Endothelial cell of umbilical vein (primary cell): ENCODE measurements around the gene SORCS2.

Experiments used
- CTCF ChIP-seq, 2 donors: IDR thresholded peaks; 1 replicate in 1 of 2; 2 replicates in 1 of 2; pipeline ENCODE4 v1.5.1; 2011; ENCODE audit warnings: low read length in 2 of 2, mild to moderate bottlenecking in 2 of 2, moderate library complexity in 2 of 2, control low read depth in 1 of 2, inconsistent platforms in 1 of 2, low read depth in 1 of 2; ENCODE audit not compliant: insufficient read depth in 1 of 2; ENCODE audit errors: extremely low read depth in 1 of 2
- EZH2 ChIP-seq: IDR thresholded peaks from 2 replicates; pipeline ENCODE4 v1.6.1; 2012; ENCODE audit warnings: borderline replicate concordance, low read depth, mild to moderate bottlenecking, moderate library complexity, low read length, inconsistent platforms; ENCODE audit not compliant: severe bottlenecking
- GATA2 ChIP-seq: IDR thresholded peaks from 2 replicates; pipeline ENCODE4 v1.7.0; 2011; ENCODE audit warnings: low read depth, mild to moderate bottlenecking, moderate library complexity, mixed read lengths, low read length; ENCODE audit not compliant: insufficient read length, insufficient read depth
- JUN ChIP-seq: IDR thresholded peaks from 2 replicates; pipeline ENCODE4 v1.6.1; 2011; ENCODE audit warnings: borderline replicate concordance, low read depth; ENCODE audit not compliant: insufficient read length, insufficient read depth
- MYC ChIP-seq: IDR thresholded peaks from one replicate; pipeline ENCODE4 v1.6.1; 2011; ENCODE audit warnings: mild to moderate bottlenecking, low read depth, low read length
- POLR2A ChIP-seq: IDR thresholded peaks from 2 replicates; pipeline ENCODE4 v1.6.1; 2012; ENCODE audit warnings: low read depth, mild to moderate bottlenecking, control low read depth, low read length
- POLR2AphosphoS5 ChIP-seq: IDR thresholded peaks from 2 replicates; pipeline ENCODE4 v1.6.1; 2012; ENCODE audit warnings: low read depth, mild to moderate bottlenecking, control low read depth, low read length, moderate library complexity; ENCODE audit not compliant: insufficient read depth

- TF ChIP-seq GATA2 (no peak), CTCF (IDR thresholded peaks at IDR 0.05; ENCODE audit: extremely low read depth in 1 of 2, insufficient read depth in 1 of 2, low read depth in 1 of 2, low read length in 2 of 2) (no peak), MYC (no peak), JUN (no peak), POLR2AphosphoS5 (no peak), POLR2A (no peak), EZH2 (no peak)
Measured at GRCh38 chr4:7160439-7160838, 31.9 kb upstream of the SORCS2 start.
